BJ (cell line): ENCODE results near the gene TTC39A. TPM values are rescaled to one million over a fixed set of nuclear protein-coding genes. Genes with fewer than 3 reads are reported as not detected.
A peak's percentile ranks its signal among the peaks of the same experiment; 100 is the strongest.

Experiments
- CTCF ChIA-PET: fragments of 350-600 bp; formaldehyde crosslinking; extraction: SDS; loops from one replicate; lab custom pipeline; 2021; ENCODE audit warnings: antibody characterized with exemption, inconsistent platforms; lab: Yijun Ruan, JAX
- POLR2A ChIA-PET: fragments of 300-600 bp; sonication (Branson Sonifier 250); formaldehyde crosslinking; extraction: SDS; loops from one replicate; lab custom pipeline; 2021; ENCODE audit warnings: antibody characterized with exemption; lab: Charles Lee
- DNase-seq: peaks from one replicate; pipeline ENCODE4 v3.0.0-alpha.2; 2011; ENCODE audit warnings: low read depth
- H3K27me3 ChIP-seq: 2 replicates; pipeline ENCODE4 v1.6.0; 2011; ENCODE audit warnings: low read length; ENCODE audit not compliant: control insufficient read depth, insufficient read depth
- H3K36me3 ChIP-seq: 2 replicates; pipeline ENCODE4 v1.5.1; 2011; ENCODE audit warnings: low read length; ENCODE audit not compliant: control insufficient read depth, insufficient read depth
- H3K4me3 ChIP-seq: 2 replicates; pipeline ENCODE4 v1.5.1; 2011; ENCODE audit warnings: low read depth, mild to moderate bottlenecking, control low read depth, low read length
- CTCF ChIP-seq: IDR thresholded peaks from 2 replicates; pipeline ENCODE4 v1.5.1; 2011; ENCODE audit warnings: low read depth, mild to moderate bottlenecking, control low read depth, inconsistent platforms, low read length, moderate library complexity; ENCODE audit not compliant: insufficient read depth
- polyA plus RNA-seq: library from polyadenylated mRNA; depleted of rRNA; stranded (reverse); fragments of >200 nt; gene quantifications from 2 replicates; pipeline ENCODE4 v1.2.3, GENCODE V29; 2011; rRNA removed

Gene TTC39A
- polyA plus RNA-seq, 1 experiment: 0.43 TPM

DNA sequence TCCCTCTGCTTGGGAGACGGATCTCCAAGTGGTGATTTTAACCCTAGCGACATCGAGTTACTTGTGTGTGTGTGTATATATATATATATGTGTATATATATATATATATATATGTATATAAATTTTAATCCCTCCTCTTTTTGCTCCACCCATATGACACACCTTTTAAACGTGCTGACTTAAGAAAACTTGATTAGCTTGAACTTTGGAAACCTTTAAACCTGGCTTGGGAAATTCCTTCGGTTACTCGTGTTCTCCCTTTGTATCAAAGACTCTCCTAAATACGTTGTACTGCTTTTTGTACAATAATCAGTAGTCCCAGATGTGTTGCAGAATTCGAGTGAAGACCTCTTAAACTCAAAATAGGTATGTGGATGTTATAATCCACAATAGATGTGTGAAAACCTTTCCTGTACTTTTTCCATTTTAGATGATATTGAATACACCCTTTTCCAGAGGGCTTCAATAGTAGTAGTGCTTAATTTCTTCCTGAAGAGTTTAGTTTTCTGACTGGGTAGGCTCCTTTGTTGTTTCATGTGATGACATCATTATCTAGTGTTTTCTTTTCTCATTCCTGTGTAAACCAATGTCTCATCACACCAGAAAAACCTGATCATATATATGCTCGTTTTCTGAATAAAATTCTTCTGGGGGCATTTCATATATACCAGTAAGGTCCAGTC is 92.9 kb downstream of the TTC39A start:
- Histone ChIP-seq H3K36me3 (no peaks in the 10 kb centered on the region), H3K4me3 (peak overlapping the region; percentile 69), H3K27me3 (no peaks in the 10 kb centered on the region)
- POLR2A ChIA-PET: no interaction called here
- CTCF ChIA-PET: interaction anchor here (0.9 kb wide), 1 partner anchor 59 kb away, joined by 4 read pairs; no protein-coding TSS in a partner anchor
- DNase-seq: no peak
- no peak for TF ChIP-seq CTCF

Other genes with a start within 250 kb of the TTC39A start
- gene C1orf185, start 228.3 kb downstream of the TTC39A start, polyA plus RNA-seq: not detected in 2 replicates
- 81.5 and 145 TPM in 2 replicates for gene RNF11, start 94.3 kb downstream of the TTC39A start, polyA plus RNA-seq
- gene EPS15, start 188.7 kb upstream of the TTC39A start, polyA plus RNA-seq: 18.7 and 38.2 TPM in 2 replicates